HG02852 (cell line): ENCODE results near the gene UCP2.

Experiments
- ATAC-seq: cut with Tn5 transposase; IDR thresholded peaks from one replicate; pipeline ENCODE4 v1.9.1; 2021; ENCODE audit warnings: mild to moderate bottlenecking, moderate library complexity; ENCODE audit not compliant: unreplicated experiment

UCP2 gene

GRCh38 chr11:74010306-74011300 lies 28.0 kb upstream of the UCP2 start:
- ATAC-seq, result no peak

- no peak for ATAC-seq
Measured at GRCh38 chr11:74009675-74010305, 27.1 kb upstream of the UCP2 start.

GRCh38 chr11:74009230-74009547 lies 26.5 kb upstream of the UCP2 start:
- no peak for ATAC-seq

GRCh38 chr11:74008373-74009229 lies 26.0 kb upstream of the UCP2 start, which contains the start of gene UCP3:
TSS of gene UCP3 (minus strand) at chr11:74009085. CDS start at chr11:74007042, 2,043 bp downstream.
- no peak for ATAC-seq

- ATAC-seq, result no peak
Measured at GRCh38 chr11:74007691-74008372, 25.2 kb upstream of the UCP2 start.

GRCh38 chr11:74006743-74007304 lies 24.2 kb upstream of the UCP2 start:
- ATAC-seq, result no peak

- ATAC-seq, result no peak
Measured at GRCh38 chr11:74005721-74006517, 23.3 kb upstream of the UCP2 start.

GRCh38 chr11:74004759-74005615 lies 22.3 kb upstream of the UCP2 start:
- ATAC-seq, result no peak

- no peak for ATAC-seq
Measured at GRCh38 chr11:74004046-74004695, 21.5 kb upstream of the UCP2 start.

- ATAC-seq, result no peak
Measured at GRCh38 chr11:74002832-74003231, 20.2 kb upstream of the UCP2 start.

GRCh38 chr11:74001822-74002286 lies 19.2 kb upstream of the UCP2 start:
- no peak for ATAC-seq

GRCh38 chr11:74000307-74001133 lies 17.9 kb upstream of the UCP2 start:
- ATAC-seq, result no peak

- no peak for ATAC-seq
Measured at GRCh38 chr11:73999581-74000306, 17.1 kb upstream of the UCP2 start.

GRCh38 chr11:73998846-73999575 lies 16.4 kb upstream of the UCP2 start:
- no peak for ATAC-seq

GRCh38 chr11:73997120-73997770 lies 14.6 kb upstream of the UCP2 start:
- no peak for ATAC-seq
